ENCODE measurements around the gene CENPN.

The CENPN gene

GRCh38 chr16:80985611-80986010 is 21.4 kb upstream of the CENPN start:
- Histone ChIP-seq H3K27me3 (ENCODE audit: insufficient read depth, low read depth, severe bottlenecking) (no peaks in the 10 kb centered on the region), H3K9me3 (ENCODE audit: severe bottlenecking) (no peaks in the 10 kb centered on the region), H3K36me3 (no peaks in the 10 kb centered on the region), H3K27ac (no peak overlapping the region), H3K4me3 (ENCODE audit: low read depth, low read length) (no peak overlapping the region)
- DNase-seq = no peak
- no peak for TF ChIP-seq CTCF (IDR thresholded peaks at IDR 0.05; ENCODE audit: low read depth, low read length)

- no peak for TF ChIP-seq CTCF (IDR thresholded peaks at IDR 0.05; ENCODE audit: low read depth, low read length)
- Histone ChIP-seq H3K36me3 (no peaks in the 10 kb centered on the region), H3K4me3 (ENCODE audit: low read depth, low read length) (no peak overlapping the region), H3K27me3 (ENCODE audit: insufficient read depth, low read depth, severe bottlenecking) (no peaks in the 10 kb centered on the region), H3K9me3 (ENCODE audit: severe bottlenecking) (no peaks in the 10 kb centered on the region), H3K27ac (no peak overlapping the region)
- DNase-seq = no peak
Observed at GRCh38 chr16:80986557-80986956, 20.5 kb upstream of the CENPN start.

- no peak for DNase-seq
- TF ChIP-seq CTCF (IDR thresholded peaks at IDR 0.05; ENCODE audit: low read depth, low read length) = no peak
- H3K27ac ChIP-seq = no peak overlapping the region
- H3K36me3 ChIP-seq = no peaks in the 10 kb centered on the region
- H3K4me3 ChIP-seq (ENCODE audit: low read depth, low read length) = no peak overlapping the region
- H3K27me3 ChIP-seq (ENCODE audit: insufficient read depth, low read depth, severe bottlenecking) = no peaks in the 10 kb centered on the region
- no peaks in the 10 kb centered on the region for H3K9me3 ChIP-seq (ENCODE audit: severe bottlenecking)
Observed at GRCh38 chr16:80988756-80989155, 18.3 kb upstream of the CENPN start.

- Histone ChIP-seq H3K36me3 (no peaks in the 10 kb centered on the region), H3K9me3 (ENCODE audit: severe bottlenecking) (no peaks in the 10 kb centered on the region), H3K27ac (no peak overlapping the region), H3K4me3 (ENCODE audit: low read depth, low read length) (no peak overlapping the region), H3K27me3 (ENCODE audit: insufficient read depth, low read depth, severe bottlenecking) (no peaks in the 10 kb centered on the region)
- TF ChIP-seq CTCF (IDR thresholded peaks at IDR 0.05; ENCODE audit: low read depth, low read length) = no peak
- no peak for DNase-seq
Observed at GRCh38 chr16:80989801-80990200, 17.2 kb upstream of the CENPN start.

GRCh38 chr16:80990577-80990976 is 16.4 kb upstream of the CENPN start:
- no peak for DNase-seq
- Histone ChIP-seq H3K36me3 (no peaks in the 10 kb centered on the region), H3K4me3 (ENCODE audit: low read depth, low read length) (no peak overlapping the region), H3K27me3 (ENCODE audit: insufficient read depth, low read depth, severe bottlenecking) (no peaks in the 10 kb centered on the region), H3K27ac (no peak overlapping the region), H3K9me3 (ENCODE audit: severe bottlenecking) (no peaks in the 10 kb centered on the region)
- no peak for TF ChIP-seq CTCF (IDR thresholded peaks at IDR 0.05; ENCODE audit: low read depth, low read length)

GRCh38 chr16:80990978-80991377 is 16.0 kb upstream of the CENPN start:
- TF ChIP-seq CTCF (IDR thresholded peaks at IDR 0.05; ENCODE audit: low read depth, low read length) = no peak
- H3K4me3 ChIP-seq (ENCODE audit: low read depth, low read length) = no peak overlapping the region
- DNase-seq = no peak
- H3K9me3 ChIP-seq (ENCODE audit: severe bottlenecking) = no peaks in the 10 kb centered on the region
- no peaks in the 10 kb centered on the region for H3K27me3 ChIP-seq (ENCODE audit: insufficient read depth, low read depth, severe bottlenecking)
- H3K27ac ChIP-seq = no peak overlapping the region
- H3K36me3 ChIP-seq = no peaks in the 10 kb centered on the region
